K562 (cell line): ENCODE results near the gene DHX58.

Experiments
- CTCF ChIP-seq, 3 experiments: IDR thresholded peaks in 2 of 3; conservative IDR thresholded peaks in 1 of 3; 2 replicates each; pipeline ENCODE4 v1.5.1; 2011 to 2012; ENCODE audit warnings: low read length in 3 of 3, mild to moderate bottlenecking in 3 of 3, control low read depth in 2 of 3, improper control_type of control experiment in 1 of 3, inconsistent platforms in 1 of 3, low read depth in 1 of 3, mixed read lengths in 1 of 3, moderate library complexity in 1 of 3; ENCODE audit not compliant: insufficient read depth in 2 of 3
- EZH2 ChIP-seq: IDR thresholded peaks from 2 replicates; pipeline ENCODE4 v1.6.1; 2012; ENCODE audit warnings: low read depth, mild to moderate bottlenecking, inconsistent platforms, low read length, borderline replicate concordance
- FOXJ3 ChIP-seq: sonication (generic); formaldehyde crosslinking; IDR thresholded peaks from 2 replicates; pipeline ENCODE4 v1.4.0; 2020; ENCODE audit warnings: mild to moderate bottlenecking, missing genetic modification reagents
- HDGF ChIP-seq: fragments of 450-650 bp; IDR thresholded peaks from 2 replicates; pipeline ENCODE4 v1.6.1; 2016
- NKRF ChIP-seq: fragments of 450-650 bp; IDR thresholded peaks from 2 replicates; pipeline ENCODE4 v1.6.1; 2016; ENCODE audit warnings: borderline replicate concordance
- NR2C2 ChIP-seq, 2 experiments: fragments of 200-800 bp in 1 of 2; sonication (Bioruptor generic) in 1 of 2; sonication (generic) in 1 of 2; formaldehyde crosslinking in 1 of 2; IDR thresholded peaks; 2 replicates each; pipeline versions ENCODE4 v1.6.1 to v1.8.0; 2016 to 2022; ENCODE audit warnings: mild to moderate bottlenecking in 1 of 2, missing compliant biosample characterization in 1 of 2, missing genetic modification characterization in 1 of 2, missing genetic modification reagents in 1 of 2
- ZBTB2 ChIP-seq: fragments of 450-650 bp; IDR thresholded peaks from 2 replicates; pipeline ENCODE4 v1.6.1; 2016; ENCODE audit warnings: antibody characterized with exemption
- ZNF232 ChIP-seq: sonication (generic); formaldehyde crosslinking; IDR thresholded peaks from 2 replicates; pipeline ENCODE4 v1.8.0; 2022; ENCODE audit warnings: mild to moderate bottlenecking, missing genetic modification reagents

GRCh38 chr17:42079541-42079940 lies 33.0 kb downstream of the DHX58 start:
- TF ChIP-seq NKRF (no peak), NR2C2 (CRISPR knock-in tag; IDR thresholded peaks at IDR 0.05) (no peak), NR2C2 (tag; IDR thresholded peaks at IDR 0.05) (no peak), ZNF232 (CRISPR knock-in tag) (no peak), HDGF (no peak), CTCF (IDR thresholded peaks at IDR 0.05 in 2 of 3, conservative IDR thresholded peaks at IDR 0.05 in 1 of 3; ENCODE audit: insufficient read depth in 2 of 3, low read depth in 1 of 3, low read length in 3 of 3) (no peak), ZBTB2 (no peak), FOXJ3 (no peak), EZH2 (no peak)
